Neuronal stem cell (in vitro differentiated cells): ENCODE data around the gene ZNF549.

Experiments
- DNase-seq: peaks from one replicate; pipeline ENCODE4 v3.0.0-alpha.2; 2013; ENCODE audit warnings: low spot score
- H2AFZ ChIP-seq: one replicate; pipeline ENCODE4 v1.6.1; 2013; ENCODE audit warnings: mild to moderate bottlenecking, low read length, inconsistent platforms
- H2AK5ac ChIP-seq: 2 replicates; pipeline ENCODE4 v1.6.1; 2013; ENCODE audit warnings: low read depth, mild to moderate bottlenecking, inconsistent platforms, low read length, moderate library complexity, mixed read lengths
- H2BK120ac ChIP-seq: 2 replicates; pipeline ENCODE4 v1.6.1; 2013; ENCODE audit warnings: low read depth, mild to moderate bottlenecking, inconsistent platforms, low read length, moderate library complexity, mixed read lengths
- H2BK12ac ChIP-seq: one replicate; pipeline ENCODE4 v1.6.1; 2013; ENCODE audit warnings: low read length, inconsistent platforms
- H2BK15ac ChIP-seq: 2 replicates; pipeline ENCODE4 v1.6.1; 2013; ENCODE audit warnings: mild to moderate bottlenecking, low read length, inconsistent platforms, mixed read lengths
- H2BK5ac ChIP-seq: one replicate; pipeline ENCODE4 v1.6.1; 2013; ENCODE audit warnings: inconsistent platforms, mild to moderate bottlenecking, low read length, moderate library complexity
- H3K14ac ChIP-seq: one replicate; pipeline ENCODE4 v1.6.1; 2013; ENCODE audit warnings: low read length, inconsistent platforms
- H3K18ac ChIP-seq: 2 replicates; pipeline ENCODE4 v1.6.1; 2013; ENCODE audit warnings: low read length, inconsistent platforms
- H3K23ac ChIP-seq: 2 replicates; pipeline ENCODE4 v1.6.1; 2013; ENCODE audit warnings: low read depth, mild to moderate bottlenecking, mixed read lengths, low read length, inconsistent platforms; ENCODE audit not compliant: poor library complexity
- H3K27ac ChIP-seq: replicated peaks from 3 replicates; pipeline ENCODE4 v1.5.1; 2013; ENCODE audit warnings: low read length, inconsistent platforms
- H3K27me3 ChIP-seq, 3 experiments: 2 replicates each; pipeline ENCODE4 v1.6.1; 2013; ENCODE audit warnings: low read length in 3 of 3, mild to moderate bottlenecking in 2 of 3, inconsistent platforms in 1 of 3, low read depth in 1 of 3, mixed read lengths in 1 of 3, moderate library complexity in 1 of 3; ENCODE audit not compliant: control insufficient read depth in 3 of 3, insufficient read depth in 3 of 3
- H3K36me3 ChIP-seq, 2 donors: replicated peaks in 1 of 2; 2 replicates each; pipeline ENCODE4 v1.6.1; 2013; ENCODE audit warnings: low read length in 2 of 2; ENCODE audit not compliant: control insufficient read depth in 2 of 2, insufficient read depth in 2 of 2
- H3K4ac ChIP-seq: 2 replicates; pipeline ENCODE4 v1.6.1; 2013; ENCODE audit warnings: inconsistent platforms, mild to moderate bottlenecking, low read length, moderate library complexity
- H3K4me1 ChIP-seq, 2 donors: 1 replicate in 1 of 2; 2 replicates in 1 of 2; pipeline ENCODE4 v1.6.1; 2013; ENCODE audit warnings: low read length in 2 of 2, low read depth in 1 of 2; ENCODE audit not compliant: control insufficient read depth in 2 of 2, insufficient read depth in 1 of 2
- H3K4me2 ChIP-seq: one replicate; pipeline ENCODE4 v1.6.1; 2013; ENCODE audit warnings: mild to moderate bottlenecking, low read length, inconsistent platforms; ENCODE audit not compliant: insufficient read depth, poor library complexity, severe bottlenecking
- H3K4me3 ChIP-seq, 2 donors: 2 replicates each; pipeline ENCODE4 v1.5.1; 2013; ENCODE audit warnings: low read length in 2 of 2, mild to moderate bottlenecking in 2 of 2, inconsistent platforms in 1 of 2, moderate library complexity in 1 of 2
- H3K79me1 ChIP-seq: one replicate; pipeline ENCODE4 v1.6.1; 2013; ENCODE audit warnings: low read depth, mild to moderate bottlenecking, inconsistent platforms, low read length, moderate library complexity
- H3K9ac ChIP-seq: one replicate; pipeline ENCODE4 v1.6.1; 2013; ENCODE audit warnings: mild to moderate bottlenecking, low read depth, low read length, inconsistent platforms; ENCODE audit not compliant: poor library complexity
- H3K9me3 ChIP-seq, 2 donors: replicated peaks in 1 of 2; 2 replicates each; pipeline versions ENCODE3 to v1.6.1; 2013; ENCODE audit warnings: low read length in 2 of 2, mild to moderate bottlenecking in 2 of 2, inconsistent platforms in 1 of 2, low read depth in 1 of 2, mixed read lengths in 1 of 2, moderate library complexity in 1 of 2; ENCODE audit not compliant: control insufficient read depth in 2 of 2, insufficient read depth in 1 of 2
- H4K8ac ChIP-seq: one replicate; pipeline ENCODE4 v1.6.1; 2013; ENCODE audit warnings: low read depth, mild to moderate bottlenecking, inconsistent platforms, low read length, moderate library complexity
- H4K91ac ChIP-seq: one replicate; pipeline ENCODE4 v1.6.1; 2013; ENCODE audit warnings: low read length, low read depth, mild to moderate bottlenecking, inconsistent platforms; ENCODE audit not compliant: poor library complexity
- WGBS, 2 donors: extraction: QIAGEN DNeasy Blood & Tissue Kit; methylation state at CpG; one replicate each; pipeline ENCODE4 v1.1.7; 2013; ENCODE audit warnings: missing lambda C conversion rate in 2 of 2, mixed read lengths in 1 of 2; ENCODE audit not compliant: insufficient read length in 2 of 2, insufficient replicate concordance in 1 of 2; ENCODE audit errors: extremely low coverage in 2 of 2; 5-methylcytosine and 5-hydroxymethylcytosine counted together

Gene ZNF549

GRCh38 chr19:57587529-57587928 lies 60.4 kb downstream of the ZNF549 start:
- H2BK5ac ChIP-seq, result no peak overlapping the region
- H3K4me3 ChIP-seq, result no peak overlapping the region
- H3K9ac ChIP-seq, result no peak overlapping the region
- no peak overlapping the region for H3K4ac ChIP-seq
- peaks cover 76 to 89% of the 10 kb centered on the region in 2 donors for H3K9me3 ChIP-seq
- no CpG with 5 or more reads among the region's 1 CpG for WGBS, 2 donors
- peaks cover 5 to 11% of the 10 kb centered on the region in 2 donors for H3K4me1 ChIP-seq
- no peak overlapping the region for H3K27ac ChIP-seq
- H2BK120ac ChIP-seq, result no peak overlapping the region
- H3K14ac ChIP-seq, result no peak overlapping the region
- DNase-seq, result no peak
- H3K36me3 ChIP-seq, result peaks cover 61 to 78% of the 10 kb centered on the region in 2 donors
- no peak overlapping the region for H2BK15ac ChIP-seq
- H2AFZ ChIP-seq, result no peak overlapping the region
- H2AK5ac ChIP-seq, result no peak overlapping the region
- H2BK12ac ChIP-seq, result no peak overlapping the region
- H3K18ac ChIP-seq, result no peak overlapping the region
- H4K91ac ChIP-seq, result no peak overlapping the region
- H3K79me1 ChIP-seq, result peaks cover 12% of the 10 kb centered on the region
- H3K27me3 ChIP-seq, result peaks cover 0 to 2% (median 0%) of the 10 kb centered on the region in 3 experiments
- H3K23ac ChIP-seq, result no peak overlapping the region
- H3K4me2 ChIP-seq, result no peak overlapping the region
- H4K8ac ChIP-seq, result no peak overlapping the region

- Histone ChIP-seq H2BK12ac (no peak overlapping the region), H3K27me3 (no peaks in the 10 kb centered on the region), H2BK5ac (no peak overlapping the region), H2AFZ (peak overlapping the region; percentile 97), H3K18ac (no peak overlapping the region), H4K91ac (no peak overlapping the region), H2BK120ac (no peak overlapping the region), H2BK15ac (no peak overlapping the region), H3K27ac (no peak overlapping the region), H3K14ac (no peak overlapping the region), H3K9me3 (peaks cover 0 to 5% of the 10 kb centered on the region in 2 donors), H3K4me1 (peaks cover 4 to 5% of the 10 kb centered on the region in 2 donors), H3K36me3 (peaks cover 3 to 23% of the 10 kb centered on the region in 2 donors), H4K8ac (no peak overlapping the region), H3K4me2 (peak overlapping the region; percentile 29), H3K4me3 (peak overlapping the region; percentile 97), H3K9ac (no peak overlapping the region), H3K23ac (no peak overlapping the region), H3K4ac (no peak overlapping the region), H2AK5ac (no peak overlapping the region), H3K79me1 (peaks cover 6% of the 10 kb centered on the region)
- WGBS, 2 donors, result no CpG with 5 or more reads among the region's 8 CpGs
- DNase-seq, result no peak
These were observed 72.2 kb downstream of the ZNF549 start for GRCh38 chr19:57599377-57599760.

- peak within 1 kb of the TSS; percentile 90 for H3K9ac ChIP-seq
- H3K14ac ChIP-seq, result peak within 1 kb of the TSS; percentile 82
- peaks cover 6% of the 10 kb centered on the region for H3K79me1 ChIP-seq
- H2AFZ ChIP-seq, result peak within 1 kb of the TSS; percentile 97
- peak within 1 kb of the TSS; percentile 77 for H3K23ac ChIP-seq
- peak within 1 kb of the TSS; percentile 84 for H3K18ac ChIP-seq
- no peak within 1 kb of the TSS for H2BK5ac ChIP-seq
- no peaks in the 10 kb centered on the region for H3K27me3 ChIP-seq
- H3K4me2 ChIP-seq, result peak within 1 kb of the TSS; percentile 87
- peaks cover 3 to 28% of the 10 kb centered on the region in 2 donors for H3K36me3 ChIP-seq
- H2BK15ac ChIP-seq, result no peak within 1 kb of the TSS
- peaks cover 0 to 5% of the 10 kb centered on the region in 2 donors for H3K9me3 ChIP-seq
- no peak within 1 kb of the TSS for H4K8ac ChIP-seq
- no peak within 1 kb of the TSS for H3K4ac ChIP-seq
- WGBS, 2 donors, result no CpG with 5 or more reads among the region's 53 CpGs
- no peak within 1 kb of the TSS for H2BK12ac ChIP-seq
- peak; percentile 80 for DNase-seq
- H3K4me1 ChIP-seq, result peaks cover 4 to 5% of the 10 kb centered on the region in 2 donors
- H2BK120ac ChIP-seq, result no peak within 1 kb of the TSS
- H2AK5ac ChIP-seq, result peak within 1 kb of the TSS; percentile 71
- peak within 1 kb of the TSS; percentile 97 for H3K4me3 ChIP-seq
- no peak within 1 kb of the TSS for H3K27ac ChIP-seq
- H4K91ac ChIP-seq, result no peak within 1 kb of the TSS
These were observed 72.7 kb downstream of the ZNF549 start, which contains the start of gene ZNF530 for GRCh38 chr19:57599761-57600383. Gene ZNF530 (plus strand): TSS chr19:57599885. CDS start chr19:57604346, 4,461 bp downstream.

- Histone ChIP-seq H2BK120ac (no peak overlapping the region), H3K4me3 (no peak overlapping the region), H3K79me1 (no peaks in the 10 kb centered on the region), H2AK5ac (no peak overlapping the region), H3K4ac (no peak overlapping the region), H4K8ac (no peak overlapping the region), H3K4me2 (no peak overlapping the region), H3K14ac (no peak overlapping the region), H2AFZ (no peak overlapping the region), H3K9me3 (peaks cover 5 to 6% of the 10 kb centered on the region in 2 donors), H3K23ac (no peak overlapping the region), H3K9ac (no peak overlapping the region), H3K36me3 (peaks cover 21 to 65% of the 10 kb centered on the region in 2 donors), H2BK12ac (no peak overlapping the region), H3K4me1 (no peaks in the 10 kb centered on the region), H2BK15ac (no peak overlapping the region), H3K18ac (no peak overlapping the region), H3K27me3 (no peaks in the 10 kb centered on the region), H4K91ac (no peak overlapping the region), H2BK5ac (no peak overlapping the region), H3K27ac (no peak overlapping the region)
- no CpG with 5 or more reads among the region's 5 CpGs for WGBS, 2 donors
- no peak for DNase-seq
These were observed 79.8 kb downstream of the ZNF549 start for GRCh38 chr19:57606931-57607330.
